Neural cell (in vitro differentiated cells): Measurements from ENCODE around the gene KCNJ10. TPM values are rescaled to one million over a fixed set of nuclear protein-coding genes. Genes with fewer than 3 reads are reported as not detected.
"Not testable (repeated sequence)": the region's sequence is repeated elsewhere in the genome, so short reads cannot be mapped to it uniquely, and the experiment has no call there.

Experiments used
- H2AFZ ChIP-seq: fragments of 200-600, 300-800 bp; sonication (generic), shearing (Covaris generic); 2 replicates; pipeline ENCODE4 v1.6.0; 2014; ENCODE audit warnings: low read depth, mild to moderate bottlenecking, antibody characterized with exemption, low read length, moderate library complexity
- H3F3A ChIP-seq: fragments of 200-600 bp; shearing (Covaris generic); 2 replicates; pipeline ENCODE4 v1.6.1; 2016; ENCODE audit warnings: mild to moderate bottlenecking, moderate library complexity, mixed read lengths, antibody characterized with exemption, low read length; ENCODE audit not compliant: insufficient read depth, poor library complexity, severe bottlenecking
- H3K27ac ChIP-seq: fragments of 200-600, 300-800 bp; sonication (generic), shearing (Covaris generic); 2 replicates; pipeline ENCODE4 v1.5.1; 2014; ENCODE audit warnings: mild to moderate bottlenecking, low read length, moderate library complexity
- H3K27me3 ChIP-seq: fragments of 300-800, 200-600 bp; sonication (generic), shearing (Covaris generic); 2 replicates; pipeline ENCODE4 v1.6.0; 2014; ENCODE audit warnings: mild to moderate bottlenecking, low read depth, low read length, moderate library complexity; ENCODE audit not compliant: insufficient read depth
- H3K36me3 ChIP-seq: fragments of 300-800, 200-600 bp; sonication (generic), shearing (Covaris generic); 2 replicates; pipeline ENCODE4 v1.5.1; 2014; ENCODE audit warnings: mild to moderate bottlenecking, antibody characterized with exemption, low read length, moderate library complexity; ENCODE audit not compliant: insufficient read depth
- H3K4me2 ChIP-seq: fragments of 300-800, 200-600 bp; sonication (generic), shearing (Covaris generic); 2 replicates; pipeline ENCODE4 v1.6.0; 2014; ENCODE audit warnings: mild to moderate bottlenecking, low read length
- H3K4me3 ChIP-seq: fragments of 300-800, 200-600 bp; sonication (generic), shearing (Covaris generic); 2 replicates; pipeline ENCODE4 v1.5.1; 2014; ENCODE audit warnings: mild to moderate bottlenecking, low read length, moderate library complexity
- H3K79me2 ChIP-seq: fragments of 200-600 bp; shearing (Covaris generic); replicated peaks from 2 replicates; pipeline ENCODE4 v1.6.0; 2014; ENCODE audit warnings: mild to moderate bottlenecking, low read length, moderate library complexity; ENCODE audit not compliant: insufficient read depth
- H3K9ac ChIP-seq: fragments of 300-800, 200-600 bp; sonication (generic), shearing (Covaris generic); 2 replicates; pipeline ENCODE4 v1.6.1; 2016; ENCODE audit warnings: mild to moderate bottlenecking, low read length, mixed read lengths
- H3K9me2 ChIP-seq: fragments of 200-600 bp; shearing (Covaris generic); 2 replicates; pipeline ENCODE4 v1.6.1; 2016; ENCODE audit warnings: mild to moderate bottlenecking, low read length, mixed read lengths; ENCODE audit not compliant: insufficient read depth
- H3K9me3 ChIP-seq: fragments of 200-600, 300-800 bp; sonication (generic), shearing (Covaris generic); 2 replicates; pipeline ENCODE4 v1.6.1; 2016; ENCODE audit warnings: mild to moderate bottlenecking, mixed run types, low read length, moderate library complexity, mixed read lengths
- H4K20me1 ChIP-seq: fragments of 200-600 bp; shearing (Covaris generic); 2 replicates; pipeline ENCODE4 v1.6.1; 2016; ENCODE audit warnings: mild to moderate bottlenecking, mixed run types; ENCODE audit not compliant: insufficient read depth
- EP300 ChIP-seq: fragments of 450-650 bp; conservative IDR thresholded peaks from 2 replicates; pipeline ENCODE4 v1.6.1; 2014; ENCODE audit warnings: antibody characterized with exemption, mild to moderate bottlenecking, moderate library complexity; ENCODE audit not compliant: poor library complexity, severe bottlenecking
- EZH2 ChIP-seq: fragments of 200-600, 300-800 bp; shearing (Covaris generic), sonication (generic); IDR thresholded peaks from 2 replicates; pipeline ENCODE4 v1.6.1; 2014; ENCODE audit warnings: antibody characterized with exemption, low read length, borderline replicate concordance, mild to moderate bottlenecking; ENCODE audit not compliant: insufficient read depth, poor library complexity, severe bottlenecking
- MXI1 ChIP-seq: fragments of 450-650 bp; conservative IDR thresholded peaks from 2 replicates; pipeline ENCODE4 v1.6.1; 2014; ENCODE audit warnings: antibody characterized with exemption, mild to moderate bottlenecking; ENCODE audit not compliant: poor library complexity, severe bottlenecking
- POLR2AphosphoS5 ChIP-seq: IDR thresholded peaks from 2 replicates; pipeline ENCODE4 v1.6.1; 2012
- RAD21 ChIP-seq: fragments of 450-650 bp; conservative IDR thresholded peaks from 2 replicates; pipeline ENCODE4 v1.6.1; 2014; ENCODE audit warnings: antibody characterized with exemption, mild to moderate bottlenecking, moderate library complexity
- SMC3 ChIP-seq: fragments of 450-650 bp; conservative IDR thresholded peaks from 2 replicates; pipeline ENCODE4 v1.6.1; 2014; ENCODE audit warnings: antibody characterized with exemption, mild to moderate bottlenecking, moderate library complexity; ENCODE audit not compliant: poor library complexity
- TAF1 ChIP-seq: IDR thresholded peaks from 2 replicates; pipeline ENCODE4 v1.6.1; 2012; ENCODE audit warnings: low read depth
- polyA plus RNA-seq: library from polyadenylated mRNA; depleted of rRNA; stranded (reverse); fragments of >200 nt; gene quantifications from 2 replicates; pipeline ENCODE4 v1.2.3, GENCODE V29; 2014
- TF ChIP-seq, protein P1 (sequence below): IDR thresholded peaks from 2 replicates; pipeline ENCODE4 v1.6.1; 2012; ENCODE audit warnings: borderline replicate concordance
- TF ChIP-seq, protein P2 (sequence below): fragments of 450-650 bp; IDR thresholded peaks from 2 replicates; pipeline ENCODE4 v1.5.1; 2014; ENCODE audit warnings: antibody characterized with exemption, mild to moderate bottlenecking, moderate library complexity; ENCODE audit not compliant: poor library complexity, severe bottlenecking

KCNJ10 gene
- polyA plus RNA-seq, 1 donor from 2014 or later, result not detected

DNA sequence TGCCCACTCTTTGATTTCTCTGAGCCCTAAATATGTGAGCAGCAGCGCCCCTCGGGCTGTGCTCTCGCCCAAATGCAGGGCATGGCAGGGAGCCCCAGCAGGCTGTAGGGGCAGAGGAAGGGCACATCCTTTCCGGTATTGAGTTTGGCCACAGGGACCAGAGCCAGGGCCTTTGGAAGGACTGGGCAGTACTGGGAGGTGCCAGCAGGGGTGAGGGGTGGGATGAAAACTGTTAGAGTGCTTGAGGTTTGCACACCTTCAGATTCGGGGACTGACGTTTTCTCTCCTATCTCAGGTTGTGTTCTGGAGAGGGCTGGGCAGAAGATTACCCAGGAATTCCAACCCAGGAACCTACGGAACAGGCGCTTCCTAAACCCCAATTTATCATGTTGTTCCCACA is 43.4 kb upstream of the KCNJ10 start:
- no peak overlapping the region for H3K4me3 ChIP-seq
- H4K20me1 ChIP-seq, result no peaks in the 10 kb centered on the region
- no peaks in the 10 kb centered on the region for H3K27me3 ChIP-seq
- TF ChIP-seq EP300 (no peak), SMC3 (no peak), POLR2AphosphoS5 (no peak), TAF1 (no peak), RAD21 (no peak), EZH2 (no peak), MXI1 (no peak)
- TF ChIP-seq, protein P1, sequence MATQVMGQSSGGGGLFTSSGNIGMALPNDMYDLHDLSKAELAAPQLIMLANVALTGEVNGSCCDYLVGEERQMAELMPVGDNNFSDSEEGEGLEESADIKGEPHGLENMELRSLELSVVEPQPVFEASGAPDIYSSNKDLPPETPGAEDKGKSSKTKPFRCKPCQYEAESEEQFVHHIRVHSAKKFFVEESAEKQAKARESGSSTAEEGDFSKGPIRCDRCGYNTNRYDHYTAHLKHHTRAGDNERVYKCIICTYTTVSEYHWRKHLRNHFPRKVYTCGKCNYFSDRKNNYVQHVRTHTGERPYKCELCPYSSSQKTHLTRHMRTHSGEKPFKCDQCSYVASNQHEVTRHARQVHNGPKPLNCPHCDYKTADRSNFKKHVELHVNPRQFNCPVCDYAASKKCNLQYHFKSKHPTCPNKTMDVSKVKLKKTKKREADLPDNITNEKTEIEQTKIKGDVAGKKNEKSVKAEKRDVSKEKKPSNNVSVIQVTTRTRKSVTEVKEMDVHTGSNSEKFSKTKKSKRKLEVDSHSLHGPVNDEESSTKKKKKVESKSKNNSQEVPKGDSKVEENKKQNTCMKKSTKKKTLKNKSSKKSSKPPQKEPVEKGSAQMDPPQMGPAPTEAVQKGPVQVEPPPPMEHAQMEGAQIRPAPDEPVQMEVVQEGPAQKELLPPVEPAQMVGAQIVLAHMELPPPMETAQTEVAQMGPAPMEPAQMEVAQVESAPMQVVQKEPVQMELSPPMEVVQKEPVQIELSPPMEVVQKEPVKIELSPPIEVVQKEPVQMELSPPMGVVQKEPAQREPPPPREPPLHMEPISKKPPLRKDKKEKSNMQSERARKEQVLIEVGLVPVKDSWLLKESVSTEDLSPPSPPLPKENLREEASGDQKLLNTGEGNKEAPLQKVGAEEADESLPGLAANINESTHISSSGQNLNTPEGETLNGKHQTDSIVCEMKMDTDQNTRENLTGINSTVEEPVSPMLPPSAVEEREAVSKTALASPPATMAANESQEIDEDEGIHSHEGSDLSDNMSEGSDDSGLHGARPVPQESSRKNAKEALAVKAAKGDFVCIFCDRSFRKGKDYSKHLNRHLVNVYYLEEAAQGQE, result no peak
- TF ChIP-seq, protein P2, sequence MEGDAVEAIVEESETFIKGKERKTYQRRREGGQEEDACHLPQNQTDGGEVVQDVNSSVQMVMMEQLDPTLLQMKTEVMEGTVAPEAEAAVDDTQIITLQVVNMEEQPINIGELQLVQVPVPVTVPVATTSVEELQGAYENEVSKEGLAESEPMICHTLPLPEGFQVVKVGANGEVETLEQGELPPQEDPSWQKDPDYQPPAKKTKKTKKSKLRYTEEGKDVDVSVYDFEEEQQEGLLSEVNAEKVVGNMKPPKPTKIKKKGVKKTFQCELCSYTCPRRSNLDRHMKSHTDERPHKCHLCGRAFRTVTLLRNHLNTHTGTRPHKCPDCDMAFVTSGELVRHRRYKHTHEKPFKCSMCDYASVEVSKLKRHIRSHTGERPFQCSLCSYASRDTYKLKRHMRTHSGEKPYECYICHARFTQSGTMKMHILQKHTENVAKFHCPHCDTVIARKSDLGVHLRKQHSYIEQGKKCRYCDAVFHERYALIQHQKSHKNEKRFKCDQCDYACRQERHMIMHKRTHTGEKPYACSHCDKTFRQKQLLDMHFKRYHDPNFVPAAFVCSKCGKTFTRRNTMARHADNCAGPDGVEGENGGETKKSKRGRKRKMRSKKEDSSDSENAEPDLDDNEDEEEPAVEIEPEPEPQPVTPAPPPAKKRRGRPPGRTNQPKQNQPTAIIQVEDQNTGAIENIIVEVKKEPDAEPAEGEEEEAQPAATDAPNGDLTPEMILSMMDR, result no peak
- H3F3A ChIP-seq, result no peaks in the 10 kb centered on the region
- H2AFZ ChIP-seq, result no peak overlapping the region
- no peak overlapping the region for H3K9ac ChIP-seq
- no peaks in the 10 kb centered on the region for H3K36me3 ChIP-seq
- H3K4me2 ChIP-seq, result no peak overlapping the region
- no peaks in the 10 kb centered on the region for H3K9me3 ChIP-seq
- H3K79me2 ChIP-seq, result no peaks in the 10 kb centered on the region
- no peaks in the 10 kb centered on the region for H3K9me2 ChIP-seq
- no peak overlapping the region for H3K27ac ChIP-seq

DNA sequence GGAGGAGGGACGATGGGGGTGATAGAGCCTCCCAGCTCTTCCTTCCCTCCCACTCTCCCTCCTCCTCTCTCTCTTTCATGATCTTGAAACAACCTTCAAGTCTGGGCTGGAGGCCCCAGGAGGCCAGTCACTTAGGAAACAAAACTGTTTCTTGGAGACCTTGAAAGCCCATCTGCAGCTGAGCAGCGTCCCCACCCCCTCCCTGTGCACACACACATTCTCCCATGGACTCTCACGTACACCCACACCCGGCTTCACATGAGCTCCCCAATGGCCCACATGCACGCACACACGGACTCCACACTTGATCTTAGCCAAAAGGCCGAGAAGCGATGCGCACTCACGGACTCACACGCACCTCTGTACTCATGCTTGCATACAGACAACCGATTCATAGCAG is 42.4 kb upstream of the KCNJ10 start:
- Histone ChIP-seq H3K9me2 (no peaks in the 10 kb centered on the region), H3K4me3 (no peak overlapping the region), H3K4me2 (no peak overlapping the region), H3K36me3 (no peaks in the 10 kb centered on the region), H3K79me2 (no peaks in the 10 kb centered on the region), H4K20me1 (no peaks in the 10 kb centered on the region), H3F3A (no peaks in the 10 kb centered on the region), H3K27me3 (no peaks in the 10 kb centered on the region), H3K9ac (no peak overlapping the region), H3K9me3 (no peaks in the 10 kb centered on the region), H3K27ac (no peak overlapping the region), H2AFZ (no peak overlapping the region)
- TF ChIP-seq, protein P2, result no peak
- TF ChIP-seq EP300, result no peak
- no peak for TF ChIP-seq POLR2AphosphoS5
- TF ChIP-seq SMC3, result no peak
- TF ChIP-seq RAD21, result no peak
- TF ChIP-seq, protein P1, result no peak
- TF ChIP-seq MXI1, result no peak
- no peak for TF ChIP-seq TAF1
- TF ChIP-seq EZH2, result no peak

DNA sequence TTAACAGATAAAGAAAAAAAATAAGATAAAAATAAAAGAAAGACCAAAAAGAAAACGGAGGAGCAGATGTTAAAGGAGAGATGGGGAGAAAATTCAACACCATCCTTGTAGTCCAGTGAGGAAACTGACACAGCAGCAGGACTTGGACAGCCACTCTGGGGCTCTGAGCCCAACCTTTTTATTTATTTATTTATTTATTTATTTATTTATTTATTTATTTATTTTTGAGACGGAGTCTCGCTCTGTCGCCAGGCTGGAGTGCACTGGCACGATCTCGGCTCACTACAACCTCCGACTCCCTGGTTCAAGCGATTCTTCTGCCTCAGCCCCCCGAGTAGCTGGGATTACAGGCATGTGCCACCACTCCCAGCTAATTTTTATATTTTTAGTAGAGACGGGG is 41.5 kb upstream of the KCNJ10 start:
- not testable (repeated sequence) for H3K9me3 ChIP-seq, H3K27me3 ChIP-seq, H3K9me2 ChIP-seq, H3K4me3 ChIP-seq, H3K79me2 ChIP-seq, H3K9ac ChIP-seq, H3F3A ChIP-seq, H3K36me3 ChIP-seq, H2AFZ ChIP-seq, H3K4me2 ChIP-seq, H4K20me1 ChIP-seq, H3K27ac ChIP-seq
